ENCODE results near the gene PYCR2. TPM values are rescaled to one million over a fixed set of nuclear protein-coding genes. Genes with fewer than 3 reads are reported as not detected.
A peak's percentile ranks its signal among the peaks of the same experiment; 100 is the strongest.

Gene PYCR2
- total RNA-seq, 1 experiment from 2014 or later = 104 TPM

- Histone ChIP-seq H3K23ac (ENCODE audit: insufficient read length, low read depth, low read length) (no peak overlapping the region), H3K14ac (ENCODE audit: insufficient read depth, low read length) (no peak overlapping the region), H2BK120ac (ENCODE audit: low read depth, low read length, poor library complexity, severe bottlenecking) (no peak overlapping the region), H3K79me1 (ENCODE audit: insufficient read depth, low read depth, low read length, poor library complexity, severe bottlenecking) (no peaks in the 10 kb centered on the region), H3K4ac (ENCODE audit: low read depth, low read length) (no peak overlapping the region), H2AFZ (ENCODE audit: low read length) (no peak overlapping the region), H4K91ac (ENCODE audit: insufficient read length, low read depth, low read length) (no peak overlapping the region), H3K79me2 (ENCODE audit: insufficient read depth, low read length) (no peaks in the 10 kb centered on the region), H2AK5ac (ENCODE audit: insufficient read length, low read length) (no peak overlapping the region), H3K56ac (ENCODE audit: insufficient read length, low read depth, low read length) (no peak overlapping the region), H4K20me1 (ENCODE audit: control insufficient read depth, insufficient read depth, insufficient read length) (no peaks in the 10 kb centered on the region), H4K5ac (ENCODE audit: insufficient read length, low read depth, low read length) (no peak overlapping the region), H2BK15ac (ENCODE audit: low read depth, low read length) (no peak overlapping the region), H2BK12ac (ENCODE audit: insufficient read length, low read depth, low read length) (no peak overlapping the region), H3T11ph (ENCODE audit: low read length) (no peak overlapping the region), H3K27ac (ENCODE audit: insufficient read length, low read depth, low read length) (no peak overlapping the region), H3K18ac (ENCODE audit: insufficient read length, low read depth, low read length) (no peak overlapping the region), H3K9ac (ENCODE audit: extremely low read depth, insufficient read length, low read length) (no peak overlapping the region), H3K4me2 (ENCODE audit: insufficient read depth, insufficient read length, low read length) (no peak overlapping the region), H3K4me1 (ENCODE audit: insufficient read depth, low read length) (peaks cover 20% of the 10 kb centered on the region; the same call in 1 of the 2 replicates), H3K27me3 (ENCODE audit: insufficient read depth, low read length) (no peaks in the 10 kb centered on the region; the same call in 1 of the 2 replicates), H2BK20ac (ENCODE audit: low read depth, low read length, poor library complexity, severe bottlenecking) (no peak overlapping the region), H3K23me2 (ENCODE audit: insufficient read length, low read depth, low read length, poor library complexity, severe bottlenecking) (no peaks in the 10 kb centered on the region), H2BK5ac (ENCODE audit: insufficient read length, low read length) (no peak overlapping the region), H3K9me3 (ENCODE audit: control insufficient read depth, low read depth, low read length) (no peaks in the 10 kb centered on the region), H4K8ac (replicated peaks; ENCODE audit: insufficient read length, low read depth, low read length) (no peak overlapping the region)
- Mint-ChIP-seq H3K36me3 (ENCODE audit: insufficient read depth in 1 of 3, low read depth in 3 of 3) (no peaks in the 10 kb centered on the region), H3K4me3 (no peak overlapping the region), H3K4me1 (peaks cover 45 to 53% of the 10 kb centered on the region in 2 experiments), H3K9me3 (no peaks in the 10 kb centered on the region; a peak in 2 of 5 replicates), H3K27ac (peak overlapping the region in 1 of 3 experiments; percentile 64; a peak in 1 of 7 replicates), H3K27me3 (ENCODE audit: low read depth) (peaks cover 4% of the 10 kb centered on the region)
- no peak for TF ChIP-seq CTCF (conservative IDR thresholded peaks at IDR 0.05)
- WGBS (ENCODE audit: extremely low coverage, insufficient read length, low lambda C conversion rate) = no CpG with 5 or more reads among the region's 7 CpGs
- DNase-seq = peak; percentile 65
These were observed 18.5 kb upstream of the PYCR2 start for GRCh38 chr1:225942574-225942973.
